ENCODE data around the gene EMILIN2.
A peak's percentile ranks its signal among the peaks of the same experiment; 100 is the strongest.
"Not testable (repeated sequence)": the region's sequence is repeated elsewhere in the genome, so short reads cannot be mapped to it uniquely, and the experiment has no call there.

The EMILIN2 gene

DNA sequence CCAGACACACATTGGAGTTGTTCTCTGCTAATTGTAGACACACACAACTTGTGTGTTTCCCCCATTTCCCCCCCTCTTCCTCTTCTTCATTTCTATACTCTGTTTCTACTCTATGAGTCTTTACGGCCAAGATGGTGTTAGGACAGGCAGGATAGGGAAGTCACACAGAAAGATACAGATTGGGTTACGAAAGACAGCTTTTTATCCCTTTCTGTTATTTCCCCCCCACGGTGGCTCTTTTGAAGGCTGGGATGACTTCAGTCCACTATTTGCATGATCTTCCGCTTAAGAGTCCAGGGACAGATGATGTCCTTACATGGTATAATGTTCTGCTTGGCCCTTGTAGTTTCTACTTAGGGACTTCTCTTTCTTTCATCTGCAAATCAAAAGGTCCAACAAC is 1.6 kb upstream of the EMILIN2 start:
- no peak for DNase-seq (ENCODE audit: low spot score)

DNA sequence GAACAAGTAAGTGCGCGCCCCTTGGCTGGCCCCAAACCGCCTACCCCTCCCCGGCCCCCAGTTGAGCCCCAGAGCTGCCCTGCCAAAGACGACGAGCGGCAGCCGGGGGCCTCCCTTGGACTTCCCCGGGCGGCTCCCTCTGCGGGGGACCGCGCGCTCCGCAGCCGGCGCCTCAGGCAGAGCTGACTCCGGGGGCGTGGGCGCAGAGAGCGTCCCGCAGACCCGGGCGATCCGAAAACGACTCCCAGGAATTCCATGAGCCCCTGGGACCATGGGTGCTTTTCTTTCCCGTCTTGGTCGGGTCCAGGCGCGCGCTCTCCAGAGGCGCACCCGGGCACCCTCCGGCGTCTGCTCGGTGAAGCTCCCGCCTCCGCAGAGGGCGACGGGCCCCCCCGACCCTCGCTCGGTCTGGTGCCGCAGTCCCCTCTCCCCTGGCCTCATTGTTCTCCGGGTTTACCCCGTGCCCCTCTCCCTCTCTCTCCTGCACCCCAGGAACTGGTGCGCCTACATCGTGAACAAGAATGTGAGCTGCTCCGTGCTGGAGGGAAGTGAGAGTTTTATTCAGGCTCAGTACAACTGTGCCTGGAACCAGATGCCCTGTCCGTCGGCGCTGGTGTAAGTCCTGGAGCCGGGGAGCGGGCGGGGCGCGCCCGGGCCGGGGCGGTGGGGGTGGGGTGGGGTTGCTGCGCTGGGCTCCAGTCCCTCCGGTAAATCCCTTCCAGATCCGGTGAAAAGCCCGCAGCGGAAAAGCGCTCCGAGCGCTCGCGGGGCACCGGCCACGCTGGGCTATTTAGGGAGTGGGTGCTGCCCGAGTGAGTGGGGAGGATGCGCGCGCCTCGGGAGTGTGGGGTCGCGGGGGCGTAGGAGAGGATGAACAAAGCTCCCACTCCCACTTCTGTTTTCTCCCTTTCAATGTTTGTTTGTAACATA is 776 bp downstream of the EMILIN2 start:
- peak; percentile 20 for DNase-seq (ENCODE audit: low spot score)

DNA sequence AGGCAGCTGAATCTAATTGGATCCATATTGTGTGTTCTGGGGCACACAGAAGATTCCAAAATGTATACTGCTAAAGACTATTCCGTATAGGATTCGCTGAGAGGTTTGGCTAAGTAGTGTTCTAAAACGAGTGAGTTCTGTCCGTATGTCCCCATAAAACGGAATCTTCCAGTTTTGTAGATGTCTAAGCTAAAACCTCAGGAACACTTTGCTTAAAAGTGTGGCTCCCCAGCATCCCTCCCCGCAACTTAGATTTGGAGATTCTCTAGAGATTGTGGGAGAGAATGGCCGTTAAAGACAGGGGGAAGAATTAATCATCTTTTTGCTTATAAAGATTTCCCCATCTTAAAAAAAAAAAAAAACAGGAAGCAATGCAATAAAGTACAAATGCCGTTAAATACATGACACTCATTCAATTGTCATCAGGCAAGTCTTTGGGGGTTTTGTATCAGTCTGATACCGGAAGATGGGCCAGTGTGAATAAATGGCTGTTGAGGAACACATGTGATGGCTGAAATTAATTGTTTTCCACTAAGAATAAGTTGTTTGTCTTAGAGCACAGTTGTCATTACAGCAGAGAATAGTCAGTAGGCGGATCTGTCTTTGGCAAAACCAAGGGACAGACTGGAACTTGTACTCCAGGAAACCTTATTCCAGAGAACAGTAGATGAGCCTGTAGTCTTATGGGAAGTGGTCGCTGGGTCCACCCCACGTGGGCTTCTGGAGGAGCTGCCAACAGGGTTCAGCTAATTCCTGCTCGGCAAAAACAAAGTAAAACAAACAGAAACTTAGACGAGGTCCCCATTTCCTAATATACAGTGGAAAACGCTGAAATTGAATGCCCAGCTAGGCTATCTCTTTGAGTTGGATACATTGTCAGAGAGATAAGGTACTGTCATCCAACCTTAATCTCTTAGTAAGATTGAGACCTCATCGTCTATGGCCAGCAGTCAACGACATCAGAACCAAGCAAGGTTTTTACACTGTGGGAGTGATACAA is 1.7 kb downstream of the EMILIN2 start:
- DNase-seq (ENCODE audit: low spot score): no peak

DNA sequence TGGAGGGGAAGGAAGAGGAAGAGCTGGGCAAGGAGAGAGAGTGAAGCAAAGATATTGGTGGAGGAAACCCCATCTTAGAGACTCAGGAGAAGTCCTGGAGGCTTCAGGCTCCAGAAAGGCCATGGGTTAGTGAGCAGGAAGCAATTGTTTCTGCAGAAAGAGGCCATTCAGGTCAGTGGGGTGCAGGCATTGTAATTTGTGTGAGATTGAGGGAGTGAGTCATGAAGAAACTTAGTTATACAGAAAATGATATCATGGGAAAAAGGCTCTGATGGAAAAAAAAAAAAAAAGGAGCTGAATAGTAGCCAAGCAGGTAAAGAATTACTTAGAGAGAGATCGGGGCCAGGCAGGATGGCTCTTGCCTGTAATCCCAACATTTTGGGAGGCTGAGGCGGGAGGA is 4.0 kb downstream of the EMILIN2 start:
- peak; percentile 47 for DNase-seq (ENCODE audit: low spot score)

DNA sequence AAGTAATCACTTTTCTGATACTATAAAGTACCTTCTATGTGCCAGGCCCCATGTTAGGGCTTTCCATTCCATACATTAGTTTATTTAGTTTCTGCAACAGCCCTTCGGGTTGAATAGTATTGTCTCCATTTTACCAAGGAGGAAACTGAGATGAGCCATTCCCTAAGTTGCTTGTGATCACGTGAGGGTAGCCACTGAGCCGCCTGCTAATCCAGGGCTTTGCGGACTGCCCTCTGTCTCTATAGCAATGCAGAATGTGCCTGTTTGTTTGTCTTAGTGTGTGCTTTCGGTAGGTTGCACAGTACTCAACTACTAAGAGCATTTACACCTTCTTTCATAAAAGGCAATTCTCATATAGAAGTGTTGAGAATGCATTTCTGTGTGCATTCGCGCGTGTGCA is 5.0 kb downstream of the EMILIN2 start:
- no peak for DNase-seq (ENCODE audit: low spot score)

DNA sequence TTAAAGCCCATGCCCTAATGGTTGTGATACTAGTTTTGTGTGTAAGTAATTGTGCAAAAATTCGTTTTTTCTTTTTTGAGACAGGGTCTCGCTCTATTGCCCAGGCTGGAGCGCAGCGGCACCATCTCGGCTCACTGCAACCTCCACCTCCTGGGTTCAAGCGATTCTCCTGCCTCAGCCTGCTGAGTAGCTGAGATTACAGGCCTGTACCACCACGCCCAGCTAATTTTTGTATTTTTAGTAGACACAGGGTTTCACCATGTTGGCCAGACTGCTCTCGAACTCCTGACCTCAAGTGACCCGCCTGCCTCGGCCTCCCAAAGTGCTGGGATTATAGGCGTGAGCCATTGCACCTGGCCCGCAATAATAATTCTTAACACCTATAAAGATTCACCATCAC is 5.7 kb downstream of the EMILIN2 start:
- DNase-seq (ENCODE audit: low spot score): not testable (repeated sequence)

DNA sequence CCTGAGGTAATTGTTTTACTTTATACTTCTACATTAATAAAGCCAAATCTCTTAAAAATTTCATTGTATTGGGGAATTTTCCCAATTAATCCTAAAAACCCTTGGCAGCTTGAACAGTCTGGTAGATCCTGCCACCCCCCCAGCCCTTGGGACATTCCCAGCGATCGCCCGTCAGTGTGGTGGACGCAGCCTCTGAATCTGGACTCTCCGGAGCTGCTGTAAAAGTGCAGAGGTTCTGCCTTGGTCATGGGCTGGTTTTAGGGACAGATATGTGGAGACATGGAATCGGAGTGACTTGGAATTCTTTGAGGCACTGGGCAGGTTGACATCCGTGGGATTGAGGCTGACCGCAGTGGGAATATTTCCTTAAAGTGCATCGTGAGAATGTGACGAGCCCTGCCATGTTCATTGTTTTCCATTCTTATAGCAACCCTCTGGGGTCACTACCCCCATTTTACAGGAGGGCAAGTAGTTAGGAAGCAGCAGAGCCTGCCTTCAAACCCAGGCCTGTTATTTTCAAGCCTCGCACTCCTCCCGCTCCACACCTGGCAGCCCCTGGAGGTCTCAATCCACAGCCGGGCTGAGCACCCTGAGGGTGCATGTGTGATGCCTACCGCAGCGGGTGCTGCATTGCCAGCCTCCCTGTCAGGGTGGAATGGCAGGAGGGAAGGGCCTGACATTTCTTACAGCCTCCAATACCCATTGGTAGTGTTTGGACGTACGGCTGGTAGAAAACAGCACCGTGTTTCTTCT is 6.5 kb downstream of the EMILIN2 start:
- no peak for DNase-seq (ENCODE audit: low spot score)

DNA sequence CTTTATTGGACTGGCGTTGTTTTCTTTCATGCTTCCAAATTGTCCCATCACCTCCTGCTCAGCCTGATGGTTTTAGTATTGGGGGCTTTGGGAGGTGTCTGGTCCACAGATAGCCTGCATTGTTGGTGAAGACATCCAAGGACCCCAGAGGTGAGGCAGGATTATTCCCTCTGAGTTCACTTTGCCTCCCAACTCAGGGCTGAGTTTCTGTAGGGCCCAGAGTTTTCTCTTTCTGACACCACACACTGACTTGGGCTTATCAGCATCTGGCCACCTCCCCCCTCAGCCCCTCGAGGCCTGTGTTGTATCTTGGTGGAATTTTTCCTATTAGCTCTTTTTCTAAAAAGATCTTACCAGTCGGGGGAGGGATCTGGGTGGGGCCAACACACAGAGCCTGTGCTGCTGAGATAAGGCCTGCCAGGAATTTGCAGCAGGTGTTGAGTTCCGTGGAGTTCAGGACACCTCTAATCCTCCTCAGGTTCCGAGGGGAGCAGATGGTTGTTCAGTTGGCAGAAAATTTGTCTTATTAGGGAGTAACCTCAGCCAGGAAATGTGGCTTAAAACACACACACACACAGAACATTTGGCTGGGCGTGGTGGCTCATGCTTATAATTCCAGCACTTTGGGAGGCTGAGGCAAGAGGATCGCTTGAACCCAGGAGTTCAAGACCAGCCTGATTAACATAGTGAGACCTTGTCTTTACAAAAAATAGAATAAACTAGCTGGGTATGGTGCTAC is 7.3 kb downstream of the EMILIN2 start:
- no peak for DNase-seq (ENCODE audit: low spot score)

DNA sequence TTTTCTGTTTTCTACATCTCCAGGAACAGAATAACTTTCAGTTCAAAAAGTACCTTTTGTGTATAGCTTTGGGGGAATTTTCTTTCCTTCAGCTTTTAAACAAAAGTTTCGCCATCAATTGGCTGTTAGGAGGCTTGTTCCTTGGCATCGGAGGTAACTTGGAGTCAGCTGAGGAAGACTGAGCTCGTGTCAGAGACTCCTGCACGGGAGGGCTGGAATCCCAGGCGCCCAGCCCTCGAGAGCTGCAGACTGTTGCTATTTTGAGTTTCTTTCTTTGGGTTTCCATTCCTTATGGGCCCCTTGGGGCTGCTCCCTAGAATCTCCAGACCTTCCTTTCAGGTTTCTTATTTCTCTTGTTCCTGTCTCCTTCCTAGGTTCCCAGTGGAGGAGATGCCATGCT is 8.1 kb downstream of the EMILIN2 start:
- DNase-seq (ENCODE audit: low spot score): no peak

DNA sequence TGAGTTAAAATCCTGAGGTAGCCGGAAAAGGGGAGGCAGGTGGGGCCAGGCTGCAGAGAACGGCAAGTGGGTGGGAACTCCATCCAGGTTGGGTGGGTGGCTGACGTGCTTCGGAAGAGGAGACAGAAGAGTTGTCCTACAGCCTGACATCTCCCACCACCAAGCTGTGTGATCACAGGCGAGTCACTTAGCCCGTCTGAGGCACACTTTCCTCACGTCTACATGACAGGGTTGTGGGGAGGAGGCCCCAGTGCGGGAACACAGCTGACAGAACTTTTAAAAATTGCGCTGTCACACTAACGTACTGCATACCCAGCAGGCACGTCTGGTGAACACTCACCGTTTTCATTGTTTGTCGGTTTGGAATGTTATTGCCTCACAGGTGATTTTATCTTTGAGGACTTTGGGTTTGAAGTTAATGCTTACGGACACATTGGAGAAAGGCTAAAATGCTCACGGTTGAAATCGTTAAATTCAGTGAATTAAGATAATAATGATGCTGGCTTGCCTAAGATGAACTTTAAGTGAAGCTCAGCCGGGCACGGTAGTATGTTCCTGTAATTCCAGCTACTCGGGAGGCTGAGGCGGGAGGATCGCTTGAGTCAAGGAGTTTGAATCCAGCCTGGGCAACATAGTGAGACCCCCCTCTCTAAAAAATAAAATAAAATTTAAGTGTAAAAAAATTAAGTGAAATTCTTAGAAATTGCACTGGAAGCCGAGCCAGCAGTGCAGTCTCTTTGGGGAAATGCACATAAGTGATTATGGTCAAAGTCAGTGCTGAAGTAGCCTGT is 8.9 kb downstream of the EMILIN2 start:
- DNase-seq (ENCODE audit: low spot score): no peak

DNA sequence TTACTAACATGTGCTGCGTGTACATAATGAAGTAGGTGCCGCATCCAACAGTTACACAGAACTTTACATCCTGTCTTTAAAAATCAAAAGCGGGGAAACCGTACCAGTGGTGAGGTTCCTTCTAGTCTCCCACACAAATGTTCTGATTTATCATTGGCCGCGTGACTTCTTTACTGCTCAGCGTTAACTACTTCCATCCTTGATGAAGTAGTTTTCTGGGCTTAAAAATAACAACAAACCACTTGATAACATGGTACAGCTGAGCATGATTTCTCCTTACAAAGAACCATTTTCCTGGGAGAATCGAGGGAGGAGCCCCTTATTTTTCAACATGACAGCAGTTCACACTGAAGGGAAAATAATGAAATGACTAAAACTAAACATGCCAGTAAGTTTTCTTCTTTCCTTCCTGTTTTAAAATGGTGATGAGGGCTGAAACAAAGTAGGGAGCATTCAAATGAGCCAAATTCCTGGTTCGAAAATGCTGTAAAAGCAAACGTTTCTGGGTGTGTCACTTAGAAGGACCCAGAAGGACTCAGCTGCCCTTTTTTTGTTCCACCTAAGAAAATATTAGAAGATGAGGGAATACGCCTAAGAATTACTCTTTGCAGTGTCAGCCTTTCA is 9.9 kb downstream of the EMILIN2 start:
- no peak for DNase-seq (ENCODE audit: low spot score)

DNA sequence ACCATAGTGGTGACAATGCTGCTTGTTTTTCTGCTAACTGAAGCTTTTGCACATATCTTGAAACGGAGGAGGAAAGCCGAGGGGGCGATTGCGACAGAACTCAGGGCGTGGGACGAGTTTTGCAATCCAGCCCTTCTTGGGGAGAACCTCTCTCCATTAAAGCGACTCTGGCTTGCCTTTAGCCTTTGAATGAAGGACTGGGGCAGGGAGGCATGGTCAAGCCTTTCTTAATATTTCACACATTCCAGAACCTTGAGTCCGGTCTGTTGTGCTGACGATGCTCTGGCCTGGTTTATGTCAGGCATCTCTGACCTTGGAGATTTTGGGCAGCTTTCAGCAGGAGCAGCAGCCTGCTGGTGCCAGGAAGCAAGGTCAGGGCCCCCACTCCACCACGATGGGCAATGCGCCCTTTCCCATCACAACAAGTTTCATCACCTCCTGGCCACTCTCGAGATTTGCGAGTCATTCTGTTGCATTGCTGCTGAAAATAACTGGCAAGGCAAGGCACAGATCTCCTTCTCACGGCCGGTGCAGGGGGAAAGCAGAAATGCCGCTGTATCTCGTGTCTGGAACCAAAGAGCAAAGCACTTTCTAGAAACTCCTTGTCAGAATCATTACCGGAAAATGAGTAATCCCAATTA is 10.8 kb downstream of the EMILIN2 start:
- DNase-seq (ENCODE audit: low spot score): no peak

DNA sequence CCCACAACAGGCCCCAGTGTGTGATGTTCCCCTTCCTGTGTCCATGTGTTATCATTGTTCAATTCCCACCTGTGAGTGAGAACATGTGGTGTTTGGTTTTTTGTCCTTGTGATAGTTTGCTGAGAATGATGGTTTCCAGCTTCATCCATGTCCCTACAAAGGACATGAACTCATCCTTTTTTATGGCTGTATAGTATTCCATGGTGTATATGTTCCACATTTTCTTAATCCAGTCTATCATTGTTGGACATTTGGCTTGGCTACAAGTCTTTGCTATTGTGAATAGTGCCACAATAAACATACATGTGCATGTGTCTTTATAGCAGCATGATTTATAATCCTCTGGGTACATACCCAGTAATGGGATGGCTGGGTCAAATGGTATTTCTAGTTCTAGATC is 13.6 kb downstream of the EMILIN2 start:
- DNase-seq (ENCODE audit: low spot score): not testable (repeated sequence)

DNA sequence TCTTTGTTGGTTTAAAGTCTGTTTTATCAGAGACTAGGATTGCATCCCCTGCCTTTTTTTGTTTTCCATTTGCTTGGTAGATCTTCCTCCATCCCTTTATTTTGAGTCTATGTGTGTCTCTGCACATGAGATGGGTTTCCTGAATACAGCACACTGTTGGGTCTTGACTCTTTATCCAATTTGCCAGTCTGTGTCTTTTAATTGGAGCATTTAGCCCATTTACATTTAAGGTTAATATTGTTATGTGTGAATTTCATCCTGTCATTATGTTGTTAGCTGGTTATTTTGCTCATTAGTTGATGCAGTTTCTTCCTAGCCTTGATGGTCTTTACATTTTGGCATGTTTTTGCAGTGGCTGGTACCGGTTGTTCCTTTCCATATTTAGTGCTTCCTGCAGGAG is 17.2 kb downstream of the EMILIN2 start:
- DNase-seq (ENCODE audit: low spot score): not testable (repeated sequence)

DNA sequence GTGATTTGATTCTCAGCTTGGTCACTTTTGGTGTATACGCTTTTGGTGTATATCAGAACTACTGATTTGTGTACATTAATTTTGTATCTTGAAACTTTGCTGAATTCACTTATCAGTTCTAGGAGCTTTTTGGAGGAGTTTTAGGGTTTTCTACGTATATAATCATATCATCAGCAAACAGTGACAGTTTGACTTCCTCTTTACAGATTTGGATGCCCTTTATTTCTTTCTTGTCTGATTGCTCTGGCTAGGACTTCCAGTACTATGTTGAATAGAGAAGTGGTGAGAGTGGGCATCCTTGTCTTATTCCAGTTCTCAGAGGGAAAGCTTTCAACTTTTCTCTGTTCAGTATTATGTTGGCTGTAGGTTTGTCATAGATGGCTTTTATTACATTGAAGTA is 19.7 kb downstream of the EMILIN2 start:
- not testable (repeated sequence) for DNase-seq (ENCODE audit: low spot score)

DNA sequence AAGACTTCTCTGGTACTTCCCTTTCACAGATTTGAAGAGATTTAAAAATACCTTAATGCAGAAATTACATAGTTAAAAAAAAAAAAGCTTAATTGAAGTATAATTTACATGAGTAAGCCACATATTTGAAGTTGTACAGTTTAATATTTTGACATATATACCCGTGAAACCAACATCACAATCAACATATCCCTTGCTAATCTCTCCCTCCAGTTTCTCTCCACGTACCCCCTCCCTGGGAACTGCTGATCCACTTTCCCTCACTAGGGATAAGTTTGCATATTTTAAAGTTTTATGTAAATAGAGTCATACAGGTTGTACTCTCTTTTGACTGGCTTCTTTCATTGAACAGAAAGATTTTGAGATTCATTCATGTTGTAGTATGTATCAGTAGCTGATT is 22.4 kb downstream of the EMILIN2 start:
- DNase-seq (ENCODE audit: low spot score): no peak

DNA sequence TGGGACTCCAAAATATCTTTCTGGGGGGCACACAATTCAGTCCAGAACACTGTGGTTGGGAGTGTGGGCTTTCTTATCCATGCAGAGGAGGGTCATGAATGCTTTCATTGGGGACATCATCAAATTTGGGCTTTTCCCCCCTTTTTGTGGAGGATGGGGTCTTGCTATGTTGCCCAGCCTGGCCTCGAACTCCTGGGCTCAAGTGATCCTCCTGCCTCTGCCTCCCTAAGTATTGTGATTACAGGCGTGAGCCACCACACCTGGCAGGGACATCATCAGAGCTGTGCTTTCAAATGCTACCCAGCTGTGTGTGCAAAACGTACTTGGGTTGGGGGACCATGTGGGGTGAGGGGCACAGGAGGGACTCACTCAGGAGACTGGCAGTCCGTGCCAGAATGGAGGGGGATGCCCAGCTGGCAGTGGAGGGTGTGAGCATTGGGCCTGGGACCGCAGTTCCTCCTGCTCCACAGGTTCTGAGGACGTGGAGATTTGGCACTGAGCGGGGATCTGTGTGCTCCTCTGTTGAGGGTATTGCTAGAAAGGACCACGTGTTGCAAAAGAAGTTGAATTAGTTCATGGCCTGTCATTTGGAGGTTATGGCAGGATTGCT is 24.4 kb downstream of the EMILIN2 start:
- DNase-seq (ENCODE audit: low spot score): no peak

DNA sequence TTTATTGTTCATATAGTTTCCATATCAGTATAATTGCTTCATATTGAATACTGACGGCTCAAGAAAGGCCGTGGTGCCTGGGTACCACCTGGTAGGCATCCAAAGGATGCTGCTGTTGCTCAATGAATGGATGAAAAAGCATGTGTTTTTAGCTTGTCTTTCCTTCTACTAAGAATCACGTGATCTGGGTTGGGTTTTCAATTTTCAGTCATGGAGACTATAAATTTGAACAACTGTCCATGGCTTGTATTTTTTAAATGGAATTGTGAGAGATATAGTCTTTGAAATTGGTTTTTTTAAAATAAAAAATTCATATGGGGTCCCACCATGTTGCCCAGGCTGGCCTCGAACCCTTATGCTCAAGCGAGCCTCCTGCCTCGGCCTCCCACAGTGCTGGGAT is 25.3 kb downstream of the EMILIN2 start:
- no peak for DNase-seq (ENCODE audit: low spot score)

DNA sequence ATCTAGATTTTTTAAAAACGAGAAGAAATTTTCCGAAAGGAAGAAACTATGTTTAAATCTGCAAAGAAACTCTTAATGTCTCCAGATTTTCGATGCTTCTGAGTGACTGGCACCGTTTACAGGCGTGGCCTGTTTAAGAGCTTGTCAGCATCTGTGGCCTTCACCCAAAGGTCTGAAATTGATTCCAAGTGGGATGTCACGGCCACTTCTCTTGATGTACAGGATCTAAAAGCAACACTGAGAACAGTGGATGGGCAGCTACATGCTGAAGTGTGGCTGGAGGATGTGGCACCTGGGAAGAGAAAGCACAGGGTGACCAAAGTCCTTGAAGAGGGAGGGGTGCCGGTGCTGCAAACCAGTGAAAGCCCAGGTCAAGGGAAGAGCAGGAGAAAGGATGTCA is 28.0 kb downstream of the EMILIN2 start:
- DNase-seq (ENCODE audit: low spot score): no peak

Measured in kidney tubule cell (primary cell).